ENCODE results near the gene CNPY3. TPM values are rescaled to one million over a fixed set of nuclear protein-coding genes. Genes with fewer than 3 reads are reported as not detected.
"Not testable (repeated sequence)": the region's sequence is repeated elsewhere in the genome, so short reads cannot be mapped to it uniquely, and the experiment has no call there.

The CNPY3 gene
- polyA plus RNA-seq (2011; rRNA removed): 38.4 and 39.2 TPM in 2 replicates
- 26.7 and 31.5 TPM in 2 replicates for polyA minus RNA-seq (2011; rRNA and poly(A)+ RNA removed)

- POLR2A ChIA-PET: interaction anchor here (0.6 to 1.9 kb wide), 22 partner anchors 9 to 878 kb away, joined by 3 to 18 read pairs (median 4); partner anchors contain the start of genes CUL7, CUL9, GNMT and KLHDC3
- peaks cover 2% of the 10 kb centered on the region for H3K27me3 ChIP-seq (ENCODE audit: control insufficient read depth, insufficient read depth, low read length)
- peak within 1 kb of the TSS; percentile 76 for H3K4me3 ChIP-seq (ENCODE audit: low read depth, low read length)
- H3K9me3 ChIP-seq (ENCODE audit: control insufficient read depth, insufficient read depth, low read length): no peaks in the 10 kb centered on the region
- DNase-seq (ENCODE audit: low read depth, low spot score): peak; percentile 93
- TF ChIP-seq CTCF (IDR thresholded peaks at IDR 0.05; ENCODE audit: low read depth, low read length): no peak
- H3K27ac ChIP-seq (ENCODE audit: low read depth, low read length): peak within 1 kb of the TSS; percentile 96
- CTCF ChIA-PET: interaction anchor here (1.1 to 1.8 kb wide), 3 partner anchors 28 to 85 kb away, joined by 3 to 7 read pairs (median 4); partner anchors contain the start of gene KLHDC3
Observed at GRCh38 chr6:42928986-42929820, at the start of gene CNPY3. CNPY3 (plus strand) TSS chr6:42929480; CDS start chr6:42929571, 91 bp downstream.

GRCh38 chr6:42880240-42880817 is 49.0 kb upstream of the CNPY3 start:
- not testable (repeated sequence) for DNase-seq (ENCODE audit: low read depth, low spot score); H3K27me3 ChIP-seq (ENCODE audit: control insufficient read depth, insufficient read depth, low read length); H3K9me3 ChIP-seq (ENCODE audit: control insufficient read depth, insufficient read depth, low read length)
- ChIA-PET CTCF (interaction anchor here (1.2 to 7.2 kb wide), 3 partner anchors 21 to 218 kb away, joined by 3 to 75 read pairs (median 3); no protein-coding TSS in a partner anchor), POLR2A (interaction anchor here (0.8 to 3.3 kb wide), 7 partner anchors 11 to 188 kb away, joined by 3 to 21 read pairs (median 8); partner anchors contain the start of genes CNPY3 and TBCC)
- H3K4me3 ChIP-seq (ENCODE audit: low read depth, low read length): peak overlapping the region; percentile 91
- H3K27ac ChIP-seq (ENCODE audit: low read depth, low read length): peak overlapping the region; percentile 95

- POLR2A ChIA-PET: interaction anchor here (1.9 to 3.3 kb wide), 2 partner anchors 10 to 98 kb away, joined by 11 to 21 read pairs; a partner anchor contains a TSS
- not testable (repeated sequence) for DNase-seq (ENCODE audit: low read depth, low spot score); H3K9me3 ChIP-seq (ENCODE audit: control insufficient read depth, insufficient read depth, low read length); H3K27me3 ChIP-seq (ENCODE audit: control insufficient read depth, insufficient read depth, low read length); H3K27ac ChIP-seq (ENCODE audit: low read depth, low read length)
- H3K4me3 ChIP-seq (ENCODE audit: low read depth, low read length): peak overlapping the region; percentile 91
- CTCF ChIA-PET: interaction anchor here (0.8 kb wide), 1 partner anchor 19 kb away, joined by 3 read pairs; no protein-coding TSS in a partner anchor
Observed at GRCh38 chr6:42880871-42881270, 48.4 kb upstream of the CNPY3 start.

- no peak for DNase-seq (ENCODE audit: low read depth, low spot score)
- TF ChIP-seq CTCF (IDR thresholded peaks at IDR 0.05; ENCODE audit: low read depth, low read length): no peak
- CTCF ChIA-PET: interaction anchor here (1.2 kb wide), 1 partner anchor 15 kb away, joined by 4 read pairs; no protein-coding TSS in a partner anchor
- Histone ChIP-seq H3K9me3 (ENCODE audit: control insufficient read depth, insufficient read depth, low read length) (no peaks in the 10 kb centered on the region), H3K27ac (ENCODE audit: low read depth, low read length) (no peak overlapping the region), H3K4me3 (ENCODE audit: low read depth, low read length) (no peak overlapping the region), H3K27me3 (ENCODE audit: control insufficient read depth, insufficient read depth, low read length) (no peaks in the 10 kb centered on the region)
- POLR2A ChIA-PET: no interaction called here
Observed at GRCh38 chr6:42885702-42886101, 43.6 kb upstream of the CNPY3 start.

- H3K4me3 ChIP-seq (ENCODE audit: low read depth, low read length); H3K9me3 ChIP-seq (ENCODE audit: control insufficient read depth, insufficient read depth, low read length); H3K27ac ChIP-seq (ENCODE audit: low read depth, low read length); DNase-seq (ENCODE audit: low read depth, low spot score); H3K27me3 ChIP-seq (ENCODE audit: control insufficient read depth, insufficient read depth, low read length): not testable (repeated sequence)
- ChIA-PET CTCF (interaction anchor here (0.5 to 0.6 kb wide), 2 partner anchors 226 to 292 kb away, joined by 3 to 4 read pairs; no protein-coding TSS in a partner anchor), POLR2A (interaction anchor here (1.0 kb wide), 1 partner anchor 9 kb away, joined by 3 read pairs; the partner anchor contains the start of gene RPL7L1)
Observed at GRCh38 chr6:42888201-42888600, 41.1 kb upstream of the CNPY3 start.

GRCh38 chr6:42889815-42890214 is 39.5 kb upstream of the CNPY3 start:
- Histone ChIP-seq H3K27ac (ENCODE audit: low read depth, low read length) (peak overlapping the region; percentile 97), H3K9me3 (ENCODE audit: control insufficient read depth, insufficient read depth, low read length) (no peaks in the 10 kb centered on the region), H3K27me3 (ENCODE audit: control insufficient read depth, insufficient read depth, low read length) (no peaks in the 10 kb centered on the region), H3K4me3 (ENCODE audit: low read depth, low read length) (peak overlapping the region; percentile 97)
- ChIA-PET POLR2A (interaction anchor here (0.8 to 3.7 kb wide), 3 partner anchors 9 to 285 kb away, joined by 3 to 21 read pairs (median 7); partner anchors contain the start of gene RPL7L1), CTCF (interaction anchor here (1.4 kb wide), 1 partner anchor 12 kb away, joined by 4 read pairs; no protein-coding TSS in a partner anchor)
- TF ChIP-seq CTCF (IDR thresholded peaks at IDR 0.05; ENCODE audit: low read depth, low read length): no peak
- no peak for DNase-seq (ENCODE audit: low read depth, low spot score)

Data from AG04450 (cell line).